GM12878 (cell line): ENCODE measurements around the gene LDLRAD4. TPM values are rescaled to one million over a fixed set of nuclear protein-coding genes. Genes with fewer than 3 reads are reported as not detected.

Source experiments
- ATAC-seq: fragments of 200-7000 bp; cut with Tn5 transposase; 3 replicates; pipeline ENCODE4 v1.9.1; 2020; ENCODE audit warnings: mild to moderate bottlenecking, moderate library complexity
- BruUV-seq: library from RNA; stranded (reverse); fragments of 400-500 nt; replicated peaks from 2 replicates; lab custom pipeline; 2021; lab: Mats Ljungman, UMichigan
- CTCF ChIA-PET: fragments of 300-600 bp; sonication (Branson Sonifier 250); formaldehyde crosslinking; extraction: SDS; loops from one replicate; lab custom pipeline; 2021; ENCODE audit warnings: inconsistent platforms; lab: Yijun Ruan, JAX
- POLR2A ChIA-PET: fragments of 350-600 bp; formaldehyde crosslinking; extraction: SDS; loops from one replicate; lab custom pipeline; 2021; ENCODE audit warnings: inconsistent platforms; lab: Charles Lee
- RAD21 ChIA-PET: fragments of 300-600 bp; sonication (Branson Sonifier 250); formaldehyde crosslinking; loops from one replicate; lab custom pipeline; 2023; ENCODE audit warnings: antibody characterized with exemption; ENCODE audit not compliant: unreplicated experiment; lab: Charles Lee
- SMC1A ChIA-PET: fragments of 300-600 bp; sonication (Branson Sonifier 250); formaldehyde crosslinking; loops from one replicate; lab custom pipeline; 2023; ENCODE audit not compliant: unreplicated experiment, uncharacterized antibody; lab: Charles Lee
- DNase-seq: peaks from one replicate; pipeline ENCODE4 v3.0.0-alpha.2; 2011; ENCODE audit warnings: low read depth, low spot score
- FAIRE-seq: peaks from 3 replicates; lab custom pipeline; 2011; peaks lifted over from hg19 to GRCh38; lab: Jason Lieb, UNC
- H2AFZ ChIP-seq: 2 replicates; pipeline ENCODE4 v1.6.0; 2011; ENCODE audit warnings: low read depth, low read length, control low read depth; ENCODE audit not compliant: control insufficient read depth
- H3K27ac ChIP-seq: 2 replicates; pipeline ENCODE4 v1.5.1; 2011; ENCODE audit warnings: control low read depth; ENCODE audit not compliant: control insufficient read depth, insufficient read depth
- H3K27me3 ChIP-seq, 2 experiments: replicated peaks in 1 of 2; 2 replicates each; pipeline versions ENCODE4 v1.6.0 to v1.6.1; 2011; ENCODE audit warnings: low read length in 1 of 2; ENCODE audit not compliant: control insufficient read depth in 2 of 2, insufficient read depth in 2 of 2
- H3K36me3 ChIP-seq, 2 experiments: 2 replicates each; pipeline ENCODE4 v1.5.1; 2011; ENCODE audit warnings: low read length in 1 of 2; ENCODE audit not compliant: control insufficient read depth in 2 of 2, insufficient read depth in 2 of 2
- H3K4me1 ChIP-seq: 2 replicates; pipeline ENCODE4 v1.6.1; 2011; ENCODE audit warnings: mild to moderate bottlenecking, low read length, moderate library complexity, mixed read lengths; ENCODE audit not compliant: control insufficient read depth, insufficient read depth
- H3K4me2 ChIP-seq: 2 replicates; pipeline ENCODE4 v1.6.0; 2011; ENCODE audit warnings: control low read depth; ENCODE audit not compliant: control insufficient read depth, insufficient read depth
- H3K4me3 ChIP-seq: fragments of 200-600 bp; sonication (generic); 2 replicates; pipeline ENCODE4 v1.5.1; 2016
- H3K79me2 ChIP-seq: 2 replicates; pipeline ENCODE4 v1.6.0; 2011; ENCODE audit warnings: low read length; ENCODE audit not compliant: control insufficient read depth, insufficient read depth
- H3K9ac ChIP-seq: 2 replicates; pipeline ENCODE4 v1.8.0; 2011; ENCODE audit warnings: low read length, control low read depth, mixed read lengths; ENCODE audit not compliant: control insufficient read depth, insufficient read depth
- H3K9me3 ChIP-seq: replicated peaks from 3 replicates; pipeline ENCODE4 v1.5.1; 2011; ENCODE audit warnings: mild to moderate bottlenecking, low read length; ENCODE audit not compliant: control insufficient read depth, insufficient read depth
- H4K20me1 ChIP-seq: 2 replicates; pipeline ENCODE4 v1.6.0; 2011; ENCODE audit not compliant: control insufficient read depth, insufficient read depth
- BACH1 ChIP-seq: fragments of 450-650 bp; IDR thresholded peaks from 2 replicates; pipeline ENCODE4 v1.6.1; 2017; ENCODE audit warnings: mild to moderate bottlenecking, borderline replicate concordance
- CHD2 ChIP-seq: IDR thresholded peaks from 2 replicates; pipeline ENCODE4 v1.6.1; 2011; ENCODE audit warnings: low read depth, low read length, improper control_type of control experiment, borderline replicate concordance
- GATAD2B ChIP-seq: fragments of 450-650 bp; conservative IDR thresholded peaks from 2 replicates; pipeline ENCODE4 v1.6.1; 2017; ENCODE audit warnings: low read depth, mild to moderate bottlenecking, moderate library complexity
- JUND ChIP-seq: IDR thresholded peaks from 2 replicates; pipeline ENCODE4 v1.6.1; 2012; ENCODE audit warnings: low read depth, mild to moderate bottlenecking, low read length, improper control_type of control experiment, moderate library complexity
- NBN ChIP-seq: fragments of 450-650 bp; IDR thresholded peaks from 2 replicates; pipeline ENCODE4 v1.6.1; 2016
- NR2C1 ChIP-seq: fragments of 450-650 bp; IDR thresholded peaks from 2 replicates; pipeline ENCODE4 v1.6.1; 2017; ENCODE audit warnings: antibody characterized with exemption, mild to moderate bottlenecking, moderate library complexity
- SMAD1 ChIP-seq: fragments of 450-650 bp; IDR thresholded peaks from 2 replicates; pipeline ENCODE4 v1.6.1; 2018; ENCODE audit warnings: mild to moderate bottlenecking, low read depth; ENCODE audit not compliant: partially characterized antibody
- STAT1 ChIP-seq: fragments of 450-650 bp; conservative IDR thresholded peaks from 2 replicates; pipeline ENCODE4 v1.6.1; 2014; ENCODE audit warnings: antibody characterized with exemption, mild to moderate bottlenecking
- TARDBP ChIP-seq: IDR thresholded peaks from 2 replicates; pipeline ENCODE4 v1.6.1; 2016; ENCODE audit warnings: borderline replicate concordance
- YY1 ChIP-seq: IDR thresholded peaks from 2 replicates; pipeline ENCODE4 v1.6.1; 2011; ENCODE audit warnings: low read depth, mild to moderate bottlenecking, low read length
- WGBS: methylation state at CpG from one replicate; pipeline ENCODE4 v1.1.6; 2016; ENCODE audit warnings: low lambda C conversion rate; ENCODE audit not compliant: insufficient replicate concordance, insufficient coverage; ENCODE audit errors: missing lambda C conversion rate; 5-methylcytosine and 5-hydroxymethylcytosine counted together
- in situ Hi-C: fragments of 300-500 bp; cut with MboI; formaldehyde crosslinking; loops from 9 replicates; pipeline ENCODE4 v1.14.3; 2018; ENCODE audit warnings: mixed read lengths
- intact Hi-C: fragments of 100-400 bp; cut with micrococcal nuclease; formaldehyde crosslinking; loops from one replicate; pipeline ENCODE4 v1.14.2; 2022; ENCODE audit not compliant: unreplicated experiment
- polyA plus RNA-seq, 11 experiments: library from polyadenylated mRNA; depleted of rRNA in 4 of 11; unstranded in 6 of 11; stranded (reverse) in 5 of 11; fragments of >200 nt; fragmentation: Nextera tagmentation in 4 of 11; fragmentation: Illumina TruSeq in 1 of 11; extraction: Ambion mirVana in 4 of 11; extraction: Trizol in 1 of 11; gene quantifications; 1 replicate in 1 of 11; 2 replicates in 10 of 11; pipeline versions ENCODE4 v1.2.1 to v1.2.3, GENCODE V29; 2011 to 2016; ENCODE audit warnings: inconsistent platforms in 2 of 11, missing spikeins in 2 of 11, low read depth in 1 of 11
- total RNA-seq, 4 experiments: library from RNA; depleted of rRNA in 3 of 4; stranded (reverse); fragments of >200 nt in 3 of 4; fragmentation: Illumina TruSeq in 1 of 4; extraction: Trizol in 1 of 4; gene quantifications; 2 replicates each; pipeline versions ENCODE4 v1.2.1 to v1.2.3, GENCODE V29; 2013 to 2021
- TF ChIP-seq, protein P1 (sequence below): fragments of 150-350 bp; IDR thresholded peaks from 2 replicates; pipeline ENCODE4 v1.6.1; 2014; ENCODE audit warnings: mild to moderate bottlenecking, low read depth, low read length
- TF ChIP-seq, protein P2 (sequence below): fragments of 450-650 bp; IDR thresholded peaks from 2 replicates; pipeline ENCODE4 v1.6.1; 2017; ENCODE audit warnings: mild to moderate bottlenecking, moderate library complexity

Gene LDLRAD4
- total and polyA plus RNA-seq, 10 of the 15 experiments (the other 5 are each of a cell fraction or from before 2014, with no cell fraction given) = 2.7 to 16.8 (median 11.2) TPM

- WGBS = 72% methylated on average over 4 of the region's 4 CpGs
- TF ChIP-seq BACH1 = no peak
- no peak for TF ChIP-seq TARDBP
- TF ChIP-seq SMAD1 = no peak
- no peak for TF ChIP-seq CHD2
- TF ChIP-seq, protein P1, sequence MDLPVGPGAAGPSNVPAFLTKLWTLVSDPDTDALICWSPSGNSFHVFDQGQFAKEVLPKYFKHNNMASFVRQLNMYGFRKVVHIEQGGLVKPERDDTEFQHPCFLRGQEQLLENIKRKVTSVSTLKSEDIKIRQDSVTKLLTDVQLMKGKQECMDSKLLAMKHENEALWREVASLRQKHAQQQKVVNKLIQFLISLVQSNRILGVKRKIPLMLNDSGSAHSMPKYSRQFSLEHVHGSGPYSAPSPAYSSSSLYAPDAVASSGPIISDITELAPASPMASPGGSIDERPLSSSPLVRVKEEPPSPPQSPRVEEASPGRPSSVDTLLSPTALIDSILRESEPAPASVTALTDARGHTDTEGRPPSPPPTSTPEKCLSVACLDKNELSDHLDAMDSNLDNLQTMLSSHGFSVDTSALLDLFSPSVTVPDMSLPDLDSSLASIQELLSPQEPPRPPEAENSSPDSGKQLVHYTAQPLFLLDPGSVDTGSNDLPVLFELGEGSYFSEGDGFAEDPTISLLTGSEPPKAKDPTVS = no peak
- no peak for TF ChIP-seq STAT1
- TF ChIP-seq NBN = no peak
- no peak for TF ChIP-seq YY1
- TF ChIP-seq, protein P2, sequence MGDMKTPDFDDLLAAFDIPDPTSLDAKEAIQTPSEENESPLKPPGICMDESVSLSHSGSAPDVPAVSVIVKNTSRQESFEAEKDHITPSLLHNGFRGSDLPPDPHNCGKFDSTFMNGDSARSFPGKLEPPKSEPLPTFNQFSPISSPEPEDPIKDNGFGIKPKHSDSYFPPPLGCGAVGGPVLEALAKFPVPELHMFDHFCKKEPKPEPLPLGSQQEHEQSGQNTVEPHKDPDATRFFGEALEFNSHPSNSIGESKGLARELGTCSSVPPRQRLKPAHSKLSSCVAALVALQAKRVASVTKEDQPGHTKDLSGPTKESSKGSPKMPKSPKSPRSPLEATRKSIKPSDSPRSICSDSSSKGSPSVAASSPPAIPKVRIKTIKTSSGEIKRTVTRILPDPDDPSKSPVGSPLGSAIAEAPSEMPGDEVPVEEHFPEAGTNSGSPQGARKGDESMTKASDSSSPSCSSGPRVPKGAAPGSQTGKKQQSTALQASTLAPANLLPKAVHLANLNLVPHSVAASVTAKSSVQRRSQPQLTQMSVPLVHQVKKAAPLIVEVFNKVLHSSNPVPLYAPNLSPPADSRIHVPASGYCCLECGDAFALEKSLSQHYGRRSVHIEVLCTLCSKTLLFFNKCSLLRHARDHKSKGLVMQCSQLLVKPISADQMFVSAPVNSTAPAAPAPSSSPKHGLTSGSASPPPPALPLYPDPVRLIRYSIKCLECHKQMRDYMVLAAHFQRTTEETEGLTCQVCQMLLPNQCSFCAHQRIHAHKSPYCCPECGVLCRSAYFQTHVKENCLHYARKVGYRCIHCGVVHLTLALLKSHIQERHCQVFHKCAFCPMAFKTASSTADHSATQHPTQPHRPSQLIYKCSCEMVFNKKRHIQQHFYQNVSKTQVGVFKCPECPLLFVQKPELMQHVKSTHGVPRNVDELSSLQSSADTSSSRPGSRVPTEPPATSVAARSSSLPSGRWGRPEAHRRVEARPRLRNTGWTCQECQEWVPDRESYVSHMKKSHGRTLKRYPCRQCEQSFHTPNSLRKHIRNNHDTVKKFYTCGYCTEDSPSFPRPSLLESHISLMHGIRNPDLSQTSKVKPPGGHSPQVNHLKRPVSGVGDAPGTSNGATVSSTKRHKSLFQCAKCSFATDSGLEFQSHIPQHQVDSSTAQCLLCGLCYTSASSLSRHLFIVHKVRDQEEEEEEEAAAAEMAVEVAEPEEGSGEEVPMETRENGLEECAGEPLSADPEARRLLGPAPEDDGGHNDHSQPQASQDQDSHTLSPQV = no peak
- no peak for TF ChIP-seq NR2C1
- TF ChIP-seq JUND = no peak
- TF ChIP-seq GATAD2B = no peak
- no peak for ATAC-seq
Measured at GRCh38 chr18:13374096-13374467, 155.5 kb downstream of the LDLRAD4 start.

More at GRCh38 chr18:13374096-13374467, 155.5 kb downstream of the LDLRAD4 start:
- no peaks in the 10 kb centered on the region for H3K36me3 ChIP-seq
- RAD21 ChIA-PET = no interaction called here
- H3K9ac ChIP-seq = no peak overlapping the region
- no peaks in the 10 kb centered on the region for H3K27me3 ChIP-seq
- H3K4me3 ChIP-seq = no peak overlapping the region
- no peaks in the 10 kb centered on the region for H4K20me1 ChIP-seq
- H3K4me2 ChIP-seq = no peak overlapping the region
- H3K9me3 ChIP-seq = no peaks in the 10 kb centered on the region
- CTCF ChIA-PET = interaction anchor here (0.7 kb wide), 2 partner anchors 46 to 158 kb away, joined by 3 read pairs; no protein-coding TSS in a partner anchor
- DNase-seq (no peak), FAIRE-seq (no peak)
- POLR2A ChIA-PET = no interaction called here
- intact Hi-C loops = no loop called here
- no TSS peak for BruUV-seq
- in situ Hi-C loops = no loop called here
- peaks cover 37% of the 10 kb centered on the region for H3K4me1 ChIP-seq
- H3K27ac ChIP-seq = no peak overlapping the region
- SMC1A ChIA-PET = interaction anchor here (1.1 kb wide), 1 partner anchor 100 kb away, joined by 3 read pairs; no protein-coding TSS in a partner anchor
- H2AFZ ChIP-seq = no peak overlapping the region
- H3K79me2 ChIP-seq = no peaks in the 10 kb centered on the region
